Endodermal cell (in vitro differentiated cells): Measurements from ENCODE around the gene ANO1. TPM values are rescaled to one million over a fixed set of nuclear protein-coding genes. Genes with fewer than 3 reads are reported as not detected.

Experiments
- DNase-seq: peaks from one replicate; pipeline ENCODE4 v3.0.0-alpha.2; 2017
- H3K27ac ChIP-seq: 2 replicates; pipeline ENCODE4 v1.5.1; 2013; ENCODE audit warnings: mild to moderate bottlenecking, low read depth, low read length, moderate library complexity
- H3K27me3 ChIP-seq: 2 replicates; pipeline ENCODE4 v1.6.1; 2013; ENCODE audit warnings: mild to moderate bottlenecking, low read length, moderate library complexity; ENCODE audit not compliant: insufficient read depth, control insufficient read depth, poor library complexity, severe bottlenecking
- H3K36me3 ChIP-seq: 2 replicates; pipeline ENCODE4 v1.7.0; 2013; ENCODE audit warnings: mild to moderate bottlenecking, low read length, moderate library complexity; ENCODE audit not compliant: control insufficient read depth, insufficient read depth
- H3K4me1 ChIP-seq: one replicate; pipeline ENCODE4 v1.7.0; 2013; ENCODE audit warnings: low read length; ENCODE audit not compliant: control insufficient read depth, insufficient read depth
- H3K4me3 ChIP-seq: 2 replicates; pipeline ENCODE4 v1.5.1; 2013; ENCODE audit warnings: mild to moderate bottlenecking, low read length, moderate library complexity
- H3K9ac ChIP-seq: 2 replicates; pipeline ENCODE4 v1.6.1; 2013; ENCODE audit warnings: mild to moderate bottlenecking, low read length, moderate library complexity; ENCODE audit not compliant: poor library complexity, severe bottlenecking; ENCODE audit errors: extremely low read depth
- H3K9me3 ChIP-seq: 2 replicates; pipeline ENCODE4 v1.6.1; 2013; ENCODE audit warnings: mild to moderate bottlenecking, low read length, moderate library complexity; ENCODE audit not compliant: control insufficient read depth
- H3K27ac Mint-ChIP-seq: 2 replicates; pipeline ENCODE4 v1.8.0; 2020; ENCODE audit warnings: mixed read lengths
- H3K27me3 Mint-ChIP-seq: 2 replicates; pipeline ENCODE4 v1.8.0; 2021; ENCODE audit warnings: mild to moderate bottlenecking, mixed read lengths; ENCODE audit not compliant: insufficient read depth
- H3K36me3 Mint-ChIP-seq: 2 replicates; pipeline ENCODE4 v1.8.0; 2020; ENCODE audit warnings: low read depth, mixed read lengths
- H3K4me1 Mint-ChIP-seq: 2 replicates; pipeline ENCODE4 v1.8.0; 2020; ENCODE audit warnings: mixed read lengths
- H3K4me3 Mint-ChIP-seq: 2 replicates; pipeline ENCODE4 v1.8.0; 2020; ENCODE audit warnings: mild to moderate bottlenecking, moderate library complexity, mixed read lengths
- H3K9me3 Mint-ChIP-seq: 2 replicates; pipeline ENCODE4 v1.8.0; 2020; ENCODE audit warnings: mild to moderate bottlenecking, mixed read lengths
- WGBS, 2 experiments: methylation state at CpG; one replicate each; pipeline versions ENCODE4 v1.1.5 to v1.1.7; 2013; ENCODE audit warnings: missing lambda C conversion rate in 2 of 2, mixed read lengths in 1 of 2; ENCODE audit not compliant: insufficient coverage in 1 of 2, insufficient read length in 1 of 2; 5-methylcytosine and 5-hydroxymethylcytosine counted together
- total RNA-seq, 2 donors: library from RNA; stranded (reverse); fragmentation: NEBNext Ultra II Directional in 1 of 2; extraction: Animal tissue kit (Norgen Biotek cat#: 25700) in 1 of 2; gene quantifications; 2 replicates in 1 of 2; 3 replicates in 1 of 2; pipeline ENCODE4 v1.2.1, GENCODE V29; 2021
- TF ChIP-seq, protein P1 (sequence below): fragments of 200-600 bp; sonication (generic); conservative IDR thresholded peaks from 2 replicates; pipeline ENCODE4 v1.5.0; 2021; ENCODE audit warnings: antibody characterized with exemption, mild to moderate bottlenecking

Gene ANO1
- total RNA-seq, 2 donors from 2014 or later = 3.0 to 7.7 TPM

DNA sequence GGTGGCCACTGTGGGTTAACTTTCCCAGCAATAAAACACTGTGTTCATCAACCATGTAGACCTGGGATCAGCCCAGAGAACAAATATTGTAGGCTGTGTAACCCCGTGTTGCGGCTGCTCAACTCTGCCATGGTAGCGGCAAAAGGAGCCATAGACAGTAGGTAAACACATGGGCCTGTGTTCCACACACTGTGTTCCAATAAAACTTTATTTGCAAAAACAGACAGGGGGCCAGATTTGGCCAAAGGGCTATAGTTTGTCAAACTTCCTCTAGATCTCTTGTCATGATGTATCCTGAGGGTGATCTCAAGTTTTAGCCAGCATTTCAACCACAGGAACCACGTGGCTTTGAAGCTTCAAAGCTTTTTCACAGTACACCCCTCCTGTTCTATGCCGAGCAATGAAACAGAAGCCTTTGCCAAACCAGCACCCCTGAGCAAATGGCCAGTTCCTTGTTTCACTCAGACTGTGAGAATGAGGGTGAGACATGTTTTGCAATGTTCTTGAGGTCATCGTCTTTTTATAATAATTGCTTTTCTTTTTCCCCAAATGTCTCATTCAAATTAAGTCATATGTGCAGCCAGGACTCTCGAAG lies 75.1 kb downstream of the ANO1 start:
- H3K27me3 Mint-ChIP-seq = peaks cover 7% of the 10 kb centered on the region

DNA sequence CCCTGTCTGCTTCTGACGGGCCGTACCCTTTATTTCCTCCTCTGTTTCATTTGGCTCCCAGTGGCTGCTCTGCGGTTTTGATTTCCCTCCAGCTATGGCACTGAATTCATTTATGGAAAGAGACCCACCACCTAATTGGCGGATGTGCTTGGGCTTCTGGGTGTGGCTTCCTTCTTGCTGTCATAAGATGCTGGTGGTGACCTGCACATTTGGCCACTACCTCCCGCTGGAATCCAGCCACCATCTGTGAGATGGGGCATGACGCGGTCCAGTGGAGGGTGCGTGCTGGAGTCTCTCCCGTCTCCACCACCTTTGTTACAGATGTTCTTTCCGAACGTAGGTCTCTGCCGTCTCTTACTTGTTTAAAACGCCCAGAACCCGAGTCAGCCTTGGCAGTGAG lies 77.3 kb downstream of the ANO1 start:
- Mint-ChIP-seq H3K4me3 (no peak overlapping the region), H3K4me1 (peaks cover 4% of the 10 kb centered on the region), H3K27ac (no peak overlapping the region), H3K9me3 (no peaks in the 10 kb centered on the region), H3K36me3 (no peaks in the 10 kb centered on the region), H3K27me3 (peaks cover 2% of the 10 kb centered on the region)
- TF ChIP-seq, protein P1, sequence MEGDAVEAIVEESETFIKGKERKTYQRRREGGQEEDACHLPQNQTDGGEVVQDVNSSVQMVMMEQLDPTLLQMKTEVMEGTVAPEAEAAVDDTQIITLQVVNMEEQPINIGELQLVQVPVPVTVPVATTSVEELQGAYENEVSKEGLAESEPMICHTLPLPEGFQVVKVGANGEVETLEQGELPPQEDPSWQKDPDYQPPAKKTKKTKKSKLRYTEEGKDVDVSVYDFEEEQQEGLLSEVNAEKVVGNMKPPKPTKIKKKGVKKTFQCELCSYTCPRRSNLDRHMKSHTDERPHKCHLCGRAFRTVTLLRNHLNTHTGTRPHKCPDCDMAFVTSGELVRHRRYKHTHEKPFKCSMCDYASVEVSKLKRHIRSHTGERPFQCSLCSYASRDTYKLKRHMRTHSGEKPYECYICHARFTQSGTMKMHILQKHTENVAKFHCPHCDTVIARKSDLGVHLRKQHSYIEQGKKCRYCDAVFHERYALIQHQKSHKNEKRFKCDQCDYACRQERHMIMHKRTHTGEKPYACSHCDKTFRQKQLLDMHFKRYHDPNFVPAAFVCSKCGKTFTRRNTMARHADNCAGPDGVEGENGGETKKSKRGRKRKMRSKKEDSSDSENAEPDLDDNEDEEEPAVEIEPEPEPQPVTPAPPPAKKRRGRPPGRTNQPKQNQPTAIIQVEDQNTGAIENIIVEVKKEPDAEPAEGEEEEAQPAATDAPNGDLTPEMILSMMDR = no peak
- no peaks in the 10 kb centered on the region for H3K36me3 ChIP-seq
- H3K9ac ChIP-seq = no peak overlapping the region
- H3K4me3 ChIP-seq = no peak overlapping the region
- H3K9me3 ChIP-seq = no peaks in the 10 kb centered on the region
- no peaks in the 10 kb centered on the region for H3K27me3 ChIP-seq
- H3K4me1 ChIP-seq = no peaks in the 10 kb centered on the region
- 90 to 95% methylated on average over 14 of the region's 14 CpGs for WGBS, 2 experiments
- H3K27ac ChIP-seq = no peak overlapping the region
- DNase-seq = no peak

More for the DNA sequence above, 75.1 kb downstream of the ANO1 start:
- Mint-ChIP-seq H3K9me3 (no peaks in the 10 kb centered on the region), H3K4me1 (peaks cover 9% of the 10 kb centered on the region), H3K36me3 (no peaks in the 10 kb centered on the region), H3K27ac (no peak overlapping the region), H3K4me3 (no peak overlapping the region)
- no peaks in the 10 kb centered on the region for H3K4me1 ChIP-seq
- 91 to 96% methylated on average over 5 to 7 of the region's 7 CpGs for WGBS, 2 experiments
- no peaks in the 10 kb centered on the region for H3K9me3 ChIP-seq
- H3K9ac ChIP-seq = no peak overlapping the region
- H3K27ac ChIP-seq = no peak overlapping the region
- no peaks in the 10 kb centered on the region for H3K27me3 ChIP-seq
- no peak overlapping the region for H3K4me3 ChIP-seq
- TF ChIP-seq, protein P1 = no peak
- H3K36me3 ChIP-seq = no peaks in the 10 kb centered on the region
- no peak for DNase-seq

DNA sequence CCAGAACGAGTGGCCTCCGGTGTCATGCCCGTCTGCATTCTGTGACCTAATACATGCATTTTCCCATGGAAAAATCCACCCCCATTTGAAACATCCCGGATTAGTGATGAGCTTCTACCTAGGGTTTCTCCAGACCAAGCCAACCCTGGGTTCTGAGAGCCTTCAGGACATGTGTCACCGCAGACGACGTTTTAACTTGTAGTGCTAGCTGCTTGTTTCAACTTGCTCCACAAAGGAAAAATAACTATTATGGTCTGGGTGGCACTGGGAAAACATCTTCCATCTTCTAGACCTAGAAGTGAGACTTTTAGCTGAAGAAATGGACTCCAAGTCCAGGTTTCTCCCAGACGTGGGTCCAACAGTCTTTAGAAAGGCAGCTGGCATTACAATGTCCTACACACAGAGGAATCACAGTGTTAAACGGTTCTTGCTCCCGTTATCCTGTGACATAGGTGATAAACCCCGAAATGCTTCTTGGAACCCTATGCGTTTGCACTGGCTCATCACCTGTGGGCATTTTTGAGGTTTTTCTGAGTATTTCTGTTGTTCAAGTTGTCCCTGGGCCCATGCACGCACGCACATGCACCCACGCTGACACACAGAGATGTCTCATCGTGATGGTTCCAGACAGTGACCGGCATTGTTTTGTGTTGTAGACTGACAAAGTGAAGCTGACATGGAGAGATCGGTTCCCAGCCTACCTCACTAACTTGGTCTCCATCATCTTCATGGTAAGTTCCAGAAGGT lies 78.3 kb downstream of the ANO1 start:
- Histone ChIP-seq H3K27ac (no peak overlapping the region), H3K4me3 (no peak overlapping the region), H3K9ac (no peak overlapping the region), H3K9me3 (no peaks in the 10 kb centered on the region), H3K4me1 (no peaks in the 10 kb centered on the region), H3K27me3 (no peaks in the 10 kb centered on the region), H3K36me3 (no peaks in the 10 kb centered on the region)
- H3K27me3 Mint-ChIP-seq = peaks cover 2% of the 10 kb centered on the region
- TF ChIP-seq, protein P1 = no peak
- no peak overlapping the region for H3K27ac Mint-ChIP-seq
- H3K4me1 Mint-ChIP-seq = no peaks in the 10 kb centered on the region
- no peak overlapping the region for H3K4me3 Mint-ChIP-seq
- 94 to 96% methylated on average over 15 to 18 of the region's 18 CpGs for WGBS, 2 experiments
- H3K9me3 Mint-ChIP-seq = no peaks in the 10 kb centered on the region
- H3K36me3 Mint-ChIP-seq = no peaks in the 10 kb centered on the region
- DNase-seq = no peak
